Measurements from ENCODE around the gene MORN1. TPM values are rescaled to one million over a fixed set of nuclear protein-coding genes. Genes with fewer than 3 reads are reported as not detected.

Gene MORN1
- total RNA-seq, 1 donor from 2014 or later = 12.1 TPM

GRCh38 chr1:2307972-2308371 is 83.4 kb downstream of the MORN1 start:
- Mint-ChIP-seq H3K36me3 (ENCODE audit: low read depth, unreplicated experiment) (peaks cover 19% of the 10 kb centered on the region), H3K27ac (ENCODE audit: unreplicated experiment) (peak overlapping the region; percentile 61), H3K4me3 (ENCODE audit: unreplicated experiment) (peak overlapping the region; percentile 23), H3K4me1 (ENCODE audit: unreplicated experiment) (no peaks in the 10 kb centered on the region), H3K9me3 (ENCODE audit: unreplicated experiment) (no peaks in the 10 kb centered on the region), H3K27me3 (ENCODE audit: unreplicated experiment) (peaks cover 3% of the 10 kb centered on the region)
- TF ChIP-seq, protein P1, sequence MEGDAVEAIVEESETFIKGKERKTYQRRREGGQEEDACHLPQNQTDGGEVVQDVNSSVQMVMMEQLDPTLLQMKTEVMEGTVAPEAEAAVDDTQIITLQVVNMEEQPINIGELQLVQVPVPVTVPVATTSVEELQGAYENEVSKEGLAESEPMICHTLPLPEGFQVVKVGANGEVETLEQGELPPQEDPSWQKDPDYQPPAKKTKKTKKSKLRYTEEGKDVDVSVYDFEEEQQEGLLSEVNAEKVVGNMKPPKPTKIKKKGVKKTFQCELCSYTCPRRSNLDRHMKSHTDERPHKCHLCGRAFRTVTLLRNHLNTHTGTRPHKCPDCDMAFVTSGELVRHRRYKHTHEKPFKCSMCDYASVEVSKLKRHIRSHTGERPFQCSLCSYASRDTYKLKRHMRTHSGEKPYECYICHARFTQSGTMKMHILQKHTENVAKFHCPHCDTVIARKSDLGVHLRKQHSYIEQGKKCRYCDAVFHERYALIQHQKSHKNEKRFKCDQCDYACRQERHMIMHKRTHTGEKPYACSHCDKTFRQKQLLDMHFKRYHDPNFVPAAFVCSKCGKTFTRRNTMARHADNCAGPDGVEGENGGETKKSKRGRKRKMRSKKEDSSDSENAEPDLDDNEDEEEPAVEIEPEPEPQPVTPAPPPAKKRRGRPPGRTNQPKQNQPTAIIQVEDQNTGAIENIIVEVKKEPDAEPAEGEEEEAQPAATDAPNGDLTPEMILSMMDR (IDR thresholded peaks at IDR 0.05; ENCODE audit: unreplicated experiment) = no peak
- no peak for DNase-seq (ENCODE audit: low spot score)

DNA sequence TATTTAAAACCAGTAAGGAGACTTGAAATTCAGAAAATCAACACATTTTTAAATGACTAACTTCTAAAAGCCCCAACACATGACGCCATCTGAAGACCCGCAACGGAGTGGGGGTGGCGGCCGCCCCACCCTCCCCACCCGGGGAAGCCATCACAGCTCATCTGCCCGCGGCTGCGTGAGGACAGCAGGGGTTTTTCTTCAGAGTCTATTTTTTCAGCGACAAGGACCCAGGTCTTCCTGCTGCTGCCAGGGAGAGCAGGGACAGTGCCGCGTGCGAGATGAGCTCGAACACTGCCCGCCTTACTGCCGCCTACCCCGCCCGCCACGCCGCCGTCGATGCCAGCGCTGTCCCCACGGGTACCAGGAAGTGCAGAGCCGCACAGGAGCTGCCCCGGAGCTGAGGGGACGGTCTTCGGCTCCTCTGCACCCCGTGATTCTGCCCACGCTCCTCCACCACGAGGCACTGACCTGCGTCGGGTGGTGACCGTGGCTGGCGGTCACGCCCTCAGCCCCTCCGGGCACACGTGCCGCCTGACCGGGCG is 84.2 kb downstream of the MORN1 start:
- Mint-ChIP-seq H3K27me3 (ENCODE audit: unreplicated experiment) (peaks cover 3% of the 10 kb centered on the region), H3K36me3 (ENCODE audit: low read depth, unreplicated experiment) (peaks cover 19% of the 10 kb centered on the region), H3K27ac (ENCODE audit: unreplicated experiment) (no peak overlapping the region), H3K4me1 (ENCODE audit: unreplicated experiment) (no peaks in the 10 kb centered on the region), H3K4me3 (ENCODE audit: unreplicated experiment) (no peak overlapping the region), H3K9me3 (ENCODE audit: unreplicated experiment) (no peaks in the 10 kb centered on the region)
- DNase-seq (ENCODE audit: low spot score) = no peak
- TF ChIP-seq, protein P1 (IDR thresholded peaks at IDR 0.05; ENCODE audit: unreplicated experiment) = no peak

DNA sequence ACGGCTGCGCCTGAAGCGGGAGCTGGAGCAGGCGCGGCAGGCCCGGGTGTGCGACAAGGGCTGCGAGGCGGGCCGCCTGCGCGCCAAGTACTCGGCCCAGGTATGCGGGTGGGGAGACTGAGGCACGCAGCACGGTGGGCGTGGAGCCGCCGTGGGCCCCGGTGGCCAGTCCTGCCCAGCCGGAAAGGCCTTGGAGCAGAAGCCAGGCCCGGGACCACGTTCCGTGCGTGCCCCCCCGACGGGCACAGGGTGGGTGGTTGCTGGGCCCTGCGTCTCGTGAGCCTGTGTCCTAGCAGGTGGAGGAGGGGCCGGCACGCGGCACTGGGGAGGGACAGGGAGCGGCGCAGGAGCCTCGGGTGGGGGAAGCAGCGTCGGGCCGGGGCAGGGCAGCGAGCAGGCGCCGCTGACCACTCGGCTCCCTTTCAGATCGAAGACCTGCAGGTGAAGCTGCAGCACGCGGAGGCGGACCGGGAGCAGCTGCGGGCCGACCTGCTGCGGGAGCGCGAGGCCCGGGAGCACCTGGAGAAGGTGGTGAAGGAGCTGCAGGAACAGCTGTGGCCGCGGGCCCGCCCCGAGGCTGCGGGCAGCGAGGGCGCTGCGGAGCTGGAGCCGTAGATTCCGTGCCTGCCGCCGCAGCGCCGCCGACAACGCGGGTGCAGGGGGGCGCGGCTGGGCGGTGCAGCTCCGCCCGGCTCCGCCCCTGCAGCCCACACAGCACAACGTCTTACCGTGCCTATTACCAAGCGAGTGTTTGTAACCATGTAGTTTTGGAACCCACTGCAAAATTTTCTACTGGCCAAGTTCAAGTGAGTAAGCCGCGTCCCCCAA is 85.0 kb downstream of the MORN1 start:
- peaks cover 19% of the 10 kb centered on the region for H3K36me3 Mint-ChIP-seq (ENCODE audit: low read depth, unreplicated experiment)
- no peak for DNase-seq (ENCODE audit: low spot score)
- no peaks in the 10 kb centered on the region for H3K9me3 Mint-ChIP-seq (ENCODE audit: unreplicated experiment)
- TF ChIP-seq, protein P1 (IDR thresholded peaks at IDR 0.05; ENCODE audit: unreplicated experiment) = no peak
- no peaks in the 10 kb centered on the region for H3K4me1 Mint-ChIP-seq (ENCODE audit: unreplicated experiment)
- H3K27me3 Mint-ChIP-seq (ENCODE audit: unreplicated experiment) = peaks cover 5% of the 10 kb centered on the region
- H3K4me3 Mint-ChIP-seq (ENCODE audit: unreplicated experiment) = no peak overlapping the region
- no peak overlapping the region for H3K27ac Mint-ChIP-seq (ENCODE audit: unreplicated experiment)

DNA sequence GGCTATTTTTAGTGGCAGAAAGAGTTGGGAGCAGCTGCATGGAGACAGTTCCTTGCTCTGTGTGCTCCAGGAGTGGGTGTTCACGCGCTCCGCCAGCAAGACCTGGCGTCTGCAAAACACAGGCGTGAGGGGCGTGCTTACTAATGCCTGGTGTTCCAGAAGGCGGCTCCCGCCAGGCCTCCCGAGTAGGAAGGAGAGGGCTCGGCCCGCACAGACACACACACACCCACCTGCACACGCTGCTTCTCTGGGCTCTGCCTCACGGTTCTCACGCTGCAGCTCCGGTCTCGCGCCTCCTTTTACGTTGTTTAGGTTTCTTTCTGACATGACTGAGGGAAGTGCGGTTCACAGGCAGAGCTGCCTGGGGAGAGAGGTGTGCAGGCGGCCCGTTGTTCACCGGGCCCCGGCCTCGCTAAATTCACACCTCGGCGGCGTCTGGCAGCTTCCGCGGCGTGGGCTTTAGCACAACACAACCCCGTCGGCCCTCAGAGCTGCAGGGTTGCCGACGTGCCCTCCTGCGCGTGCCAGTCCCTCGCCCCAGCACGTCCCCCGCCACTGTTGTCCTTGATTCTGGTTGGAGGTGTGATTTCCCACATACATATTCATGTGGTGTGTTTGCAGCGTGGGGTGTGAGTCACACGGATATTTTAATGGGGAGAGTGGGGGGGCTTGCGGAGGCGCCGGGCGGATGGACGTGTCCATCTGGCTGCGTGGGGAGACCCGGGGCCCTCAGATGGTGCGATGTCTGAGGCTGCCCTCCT is 86.3 kb downstream of the MORN1 start:
- TF ChIP-seq, protein P1 (IDR thresholded peaks at IDR 0.05; ENCODE audit: unreplicated experiment) = no peak
- H3K27ac Mint-ChIP-seq (ENCODE audit: unreplicated experiment) = no peak overlapping the region
- no peaks in the 10 kb centered on the region for H3K9me3 Mint-ChIP-seq (ENCODE audit: unreplicated experiment)
- peaks cover 19% of the 10 kb centered on the region for H3K36me3 Mint-ChIP-seq (ENCODE audit: low read depth, unreplicated experiment)
- H3K4me3 Mint-ChIP-seq (ENCODE audit: unreplicated experiment) = peak overlapping the region; percentile 47
- no peaks in the 10 kb centered on the region for H3K4me1 Mint-ChIP-seq (ENCODE audit: unreplicated experiment)
- H3K27me3 Mint-ChIP-seq (ENCODE audit: unreplicated experiment) = peaks cover 5% of the 10 kb centered on the region
- DNase-seq (ENCODE audit: low spot score) = no peak

Data from endothelial cell (in vitro differentiated cells).